HT1080 (cell line): Measurements from ENCODE around the gene MLC1. TPM values are rescaled to one million over a fixed set of nuclear protein-coding genes. Genes with fewer than 3 reads are reported as not detected.
A peak's percentile ranks its signal among the peaks of the same experiment; 100 is the strongest.

Experiments
- DNase-seq: peaks from one replicate; pipeline ENCODE4 v3.0.0-alpha.2; 2015; ENCODE audit warnings: low read depth
- total RNA-seq: library from RNA; depleted of rRNA; stranded (reverse); fragments of >200 nt; shearing (Covaris generic); gene quantifications from 2 replicates; pipeline ENCODE4 v1.2.3, GENCODE V29; 2014

Gene MLC1
- total RNA-seq, 1 experiment from 2014 or later = 0.10 TPM

DNA sequence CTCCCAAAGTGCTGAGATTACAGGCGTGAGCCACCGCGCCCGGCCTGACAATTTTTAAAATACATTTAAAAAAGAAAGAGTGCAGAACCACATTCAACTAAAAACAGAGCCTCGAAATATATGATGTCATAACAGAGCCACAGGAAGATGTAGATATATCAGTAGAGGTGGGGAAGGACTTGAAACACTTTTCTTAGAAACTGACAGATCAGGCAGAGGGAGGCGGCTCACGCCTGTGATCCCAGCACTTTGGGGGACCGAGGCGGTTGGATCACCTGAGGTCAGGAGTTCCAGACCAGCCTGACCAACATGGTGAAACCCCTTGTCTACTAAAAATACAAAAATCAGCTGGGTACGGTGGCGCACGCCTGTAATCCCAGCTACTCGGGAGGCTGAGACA, 7.0 kb downstream of the MLC1 start:
- DNase-seq = no peak

DNA sequence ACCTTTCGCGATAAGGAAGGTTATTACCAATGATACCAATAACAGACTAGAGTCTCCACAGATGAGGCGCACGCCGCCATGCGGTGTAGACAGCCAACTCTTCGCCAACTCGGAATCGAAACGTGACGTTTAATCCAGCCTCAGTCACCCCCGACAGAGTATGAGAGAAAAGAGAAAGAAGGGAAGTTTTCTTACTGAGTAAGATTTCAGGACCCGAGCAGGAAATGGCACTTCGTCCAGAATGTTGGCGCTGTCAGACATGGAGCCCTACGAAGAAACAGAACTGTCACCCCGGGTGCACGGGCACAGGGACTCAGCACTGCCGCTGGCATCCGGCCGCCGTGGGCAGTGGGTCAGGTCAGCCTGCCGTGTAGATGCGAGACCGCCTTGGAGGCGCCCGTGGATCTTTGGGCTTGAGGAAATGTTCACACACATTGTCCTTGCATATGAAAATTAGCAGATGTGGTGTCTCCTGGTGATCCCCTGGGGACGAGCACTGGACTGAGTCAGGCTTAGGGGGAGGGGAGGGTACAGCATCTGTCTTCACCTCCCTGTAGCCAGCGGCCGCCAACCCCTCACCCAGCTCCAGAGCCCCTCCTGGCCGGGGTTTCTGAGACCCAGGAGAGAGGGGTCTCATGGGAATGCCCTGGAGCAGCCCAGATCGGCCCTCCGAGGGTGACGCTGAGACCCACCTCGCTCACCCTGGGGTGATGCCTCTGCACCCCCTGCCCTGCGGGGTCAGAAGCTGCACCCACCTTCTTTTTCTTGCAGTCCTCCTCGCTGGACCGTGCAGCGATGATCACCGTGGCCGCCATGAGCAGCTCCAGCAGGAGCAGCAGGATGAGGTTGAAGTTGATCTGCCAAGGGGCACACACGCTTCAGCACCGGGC, 8.3 kb downstream of the MLC1 start:
- no peak for DNase-seq

DNA sequence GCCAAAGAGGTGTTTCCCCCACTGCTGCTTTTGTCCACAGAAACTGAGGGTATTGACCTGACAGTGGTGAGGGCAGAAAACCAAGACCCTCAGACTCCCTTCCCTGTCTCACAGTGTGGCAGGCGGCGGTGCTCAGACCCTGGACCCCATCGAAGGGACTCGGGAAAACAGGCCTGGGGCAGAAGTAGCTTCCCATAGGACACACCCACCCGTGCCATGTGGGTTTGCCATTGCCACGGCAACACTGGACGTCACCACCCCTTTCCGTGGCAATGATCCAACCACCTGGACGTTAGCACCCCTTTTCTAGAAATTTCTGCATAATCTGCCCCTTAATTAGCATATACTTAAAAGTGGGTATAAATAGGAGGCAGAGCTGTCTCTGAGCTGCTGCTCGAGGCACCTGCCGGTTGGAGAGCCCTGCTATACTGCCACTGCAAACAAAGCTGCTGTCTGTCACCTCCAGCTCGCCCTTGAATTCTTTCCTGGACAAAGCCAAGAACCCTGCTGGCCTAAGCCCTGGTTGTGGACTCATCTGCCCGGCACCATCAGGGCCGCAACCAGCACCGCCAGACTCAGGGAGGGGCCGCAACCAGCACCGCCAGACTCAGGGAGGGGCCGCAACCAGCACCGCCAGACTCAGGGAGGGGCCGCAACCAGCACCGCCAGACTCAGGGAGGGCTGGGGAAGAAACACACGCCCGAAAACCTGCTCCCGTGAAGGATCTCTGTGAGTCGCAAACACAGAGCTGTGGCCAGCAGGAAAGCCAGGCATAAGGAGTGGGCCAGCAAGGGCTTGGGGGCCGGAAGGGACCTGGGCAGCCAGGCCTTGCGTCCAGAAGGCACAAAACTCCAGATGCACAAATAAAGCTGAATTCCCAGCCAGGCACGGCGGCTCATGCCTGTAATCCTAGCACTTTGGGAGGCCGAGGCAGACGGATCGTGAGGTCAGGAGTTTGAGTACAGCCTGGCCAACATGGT, 10.4 kb downstream of the MLC1 start:
- DNase-seq = no peak

DNA sequence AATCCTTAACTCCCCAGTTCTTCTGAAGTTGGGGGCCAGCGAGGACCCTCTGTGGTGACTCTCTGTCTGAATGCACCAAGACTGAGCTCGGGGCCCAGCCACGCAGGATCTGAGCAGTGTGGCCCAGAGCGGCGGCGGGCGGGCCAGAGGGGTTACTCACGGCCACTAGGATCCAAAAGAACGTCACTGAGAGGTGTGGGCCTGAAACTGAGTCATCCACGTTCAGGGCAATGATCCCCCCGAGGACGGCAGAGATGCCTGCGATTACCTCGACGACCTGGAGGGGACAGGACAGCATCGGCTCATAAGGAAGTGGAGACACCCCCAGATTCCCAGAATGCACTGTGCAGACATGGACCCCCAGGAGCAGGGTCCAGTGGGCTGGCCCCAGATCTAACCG, 11.2 kb downstream of the MLC1 start:
- peak; percentile 9 for DNase-seq

DNA sequence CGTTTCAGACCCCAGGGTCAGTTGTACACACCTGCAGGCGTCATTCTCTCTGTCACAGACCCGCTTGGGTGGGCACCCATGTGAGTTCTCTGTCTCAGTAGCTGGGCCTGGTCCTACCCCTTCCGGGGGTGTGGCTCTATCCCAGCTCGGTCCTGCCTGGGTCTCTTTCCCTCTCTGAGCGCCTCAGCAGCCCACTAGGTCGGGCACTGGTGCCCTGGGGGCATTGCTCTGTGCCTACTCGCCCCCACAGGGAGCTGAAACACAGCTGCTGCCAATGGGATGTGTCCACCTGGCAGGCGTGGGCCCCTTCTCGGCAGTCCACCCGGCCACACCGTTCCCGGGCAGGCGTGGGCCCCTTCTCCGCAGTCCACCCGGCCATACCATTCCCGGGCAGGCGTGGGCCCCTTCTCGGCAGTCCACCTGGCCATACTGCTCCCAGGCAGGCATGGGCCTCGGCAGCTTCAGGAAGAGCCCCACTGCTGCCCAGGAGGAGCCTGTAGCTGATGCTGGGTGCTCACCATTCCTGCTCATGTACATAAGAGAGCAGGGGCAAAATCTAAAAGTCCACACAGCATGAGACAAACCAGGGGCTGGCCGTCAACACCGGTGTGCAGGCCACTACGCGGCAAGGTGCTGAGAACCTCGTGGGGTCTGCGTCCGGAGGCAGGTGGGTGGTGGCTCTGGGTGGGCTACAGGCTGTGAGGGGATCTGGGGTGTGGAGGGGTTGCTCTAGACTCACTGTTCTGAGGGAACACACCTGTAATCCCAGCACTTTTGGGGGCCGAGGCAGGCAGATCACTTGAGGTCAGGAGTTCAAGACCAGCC, 12.3 kb downstream of the MLC1 start:
- DNase-seq = no peak

DNA sequence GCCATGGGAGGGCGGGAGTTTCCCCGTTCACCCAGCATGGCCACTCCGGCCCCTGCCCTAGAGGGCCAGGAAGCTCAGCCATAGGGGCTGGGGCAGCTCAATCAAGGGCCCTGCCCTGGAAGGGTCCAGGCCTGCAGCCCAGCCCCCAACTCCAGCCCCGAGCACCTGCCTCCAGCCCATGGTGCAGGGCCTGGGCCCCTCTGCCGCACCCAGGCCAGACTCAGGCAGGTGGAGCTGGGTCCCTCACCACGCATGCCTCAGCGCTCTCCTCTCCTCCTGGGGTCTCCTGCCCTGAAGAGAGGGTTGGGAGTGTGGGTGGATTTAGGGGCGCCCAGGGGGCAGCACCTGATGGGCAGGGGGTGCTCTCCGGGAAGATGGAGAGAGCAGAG, 13.1 kb downstream of the MLC1 start:
- DNase-seq = no peak

DNA sequence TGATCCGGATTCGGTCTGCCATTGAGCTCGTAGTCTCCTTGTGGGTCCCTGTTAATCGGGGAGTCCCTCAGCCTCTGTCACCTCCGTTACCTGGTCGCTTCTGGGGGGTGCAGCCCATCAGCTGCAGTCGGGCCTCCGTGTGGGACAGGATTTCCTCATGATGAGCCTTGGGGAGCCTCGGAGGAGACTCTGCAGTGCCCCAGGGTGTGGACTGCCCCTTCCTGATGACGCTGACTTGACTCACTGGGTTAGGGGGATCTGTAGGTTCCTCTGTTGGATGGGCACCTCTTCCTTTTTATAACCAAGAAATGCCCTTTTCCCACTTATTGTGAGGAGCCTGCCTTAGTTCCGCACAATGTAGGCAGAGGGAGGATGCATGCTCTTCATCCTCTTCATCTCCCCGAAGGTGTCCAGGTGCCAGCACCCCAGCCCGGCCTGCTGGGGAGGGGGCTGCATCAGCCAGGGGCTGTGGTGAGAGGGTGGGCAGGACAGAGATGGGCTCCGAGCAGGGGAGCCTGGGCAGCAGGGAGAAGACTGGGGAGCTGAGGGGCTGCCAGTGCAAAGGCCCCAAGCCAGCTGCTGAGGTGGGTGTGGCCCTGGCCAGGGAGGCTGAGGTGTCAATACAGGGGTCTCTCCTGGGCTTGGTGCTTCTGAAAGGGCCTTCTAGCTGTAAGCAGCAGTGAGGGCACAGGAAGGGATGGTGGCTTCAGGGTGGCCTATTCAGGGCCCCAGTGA, 13.6 kb downstream of the MLC1 start:
- DNase-seq = peak; percentile 46

DNA sequence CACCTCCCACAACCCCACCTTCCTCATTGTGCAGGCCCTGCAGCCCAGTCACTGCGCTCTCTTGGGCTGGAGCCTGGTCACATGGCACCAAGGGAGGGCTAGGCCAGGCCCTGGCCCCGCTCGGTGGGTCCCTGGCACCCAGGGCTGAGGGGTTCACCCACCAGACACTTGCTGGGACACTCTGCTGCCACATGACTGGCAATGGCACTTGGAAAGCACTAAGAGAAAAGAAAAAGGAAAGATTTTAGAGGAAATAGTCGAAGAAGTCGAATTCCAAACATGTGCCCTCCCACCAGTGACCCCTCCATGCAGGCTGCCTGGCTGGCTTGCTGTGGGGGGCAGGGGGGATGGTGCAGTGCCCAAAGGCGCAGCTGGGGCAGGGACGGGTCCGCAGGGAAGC, 14.9 kb downstream of the MLC1 start:
- no peak for DNase-seq

DNA sequence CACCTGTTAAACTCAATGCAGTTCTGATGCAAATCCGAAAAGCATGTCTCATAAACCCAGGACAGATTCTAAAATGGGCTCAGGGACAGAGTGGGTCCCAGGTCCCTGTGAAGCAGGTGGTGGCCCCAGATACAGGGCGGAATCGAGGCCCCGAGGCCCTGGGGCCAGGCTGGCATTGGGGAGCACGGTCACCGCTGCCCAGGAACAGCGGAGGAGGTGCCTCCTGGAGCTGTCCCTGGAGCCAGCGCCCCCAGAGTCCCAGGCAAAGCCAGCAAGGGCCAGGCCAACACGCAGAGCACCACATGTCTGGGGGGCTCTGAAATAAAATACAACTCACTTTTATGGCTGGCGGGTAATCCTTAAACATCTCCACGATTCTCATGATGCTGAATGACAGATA, 17.1 kb downstream of the MLC1 start:
- no peak for DNase-seq

DNA sequence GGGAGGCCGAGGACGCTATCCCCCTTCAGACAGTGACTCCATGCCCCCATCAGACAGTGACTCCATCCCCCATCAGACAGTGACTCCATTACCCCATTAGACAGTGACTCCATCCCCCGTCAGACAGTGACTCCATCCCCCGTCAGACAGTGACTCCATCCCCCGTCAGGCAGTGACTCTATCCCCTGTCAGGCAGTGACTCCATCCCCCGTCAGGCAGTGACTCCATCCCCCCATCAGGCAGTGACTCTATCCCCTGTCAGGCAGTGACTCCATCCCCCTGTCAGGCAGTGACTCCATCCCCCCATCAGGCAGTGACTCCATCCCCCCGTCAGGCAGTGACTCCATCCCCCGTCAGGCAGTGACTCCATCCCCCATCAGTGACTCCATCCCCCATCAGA, 18.0 kb downstream of the MLC1 start:
- DNase-seq = no peak

DNA sequence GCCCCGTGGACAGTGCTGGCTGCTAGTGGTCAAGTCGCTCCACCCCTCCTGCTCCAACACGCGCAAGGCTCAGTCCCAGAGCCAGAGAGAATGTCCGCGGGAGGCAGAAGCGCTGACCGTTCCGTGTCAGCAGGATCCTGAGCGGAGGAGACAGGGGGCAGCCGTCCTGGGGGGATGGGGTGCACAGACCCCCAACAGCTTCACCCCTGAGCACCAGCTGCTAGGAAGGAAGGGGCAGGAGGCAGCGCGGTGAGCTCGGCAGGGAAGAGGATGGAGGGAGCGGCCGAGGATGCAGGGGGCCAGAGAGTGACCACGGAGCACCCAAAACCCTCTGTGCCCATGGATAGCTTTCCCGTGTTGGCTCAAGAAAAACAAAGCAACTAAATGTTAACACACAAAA, 20.8 kb downstream of the MLC1 start:
- no peak for DNase-seq

DNA sequence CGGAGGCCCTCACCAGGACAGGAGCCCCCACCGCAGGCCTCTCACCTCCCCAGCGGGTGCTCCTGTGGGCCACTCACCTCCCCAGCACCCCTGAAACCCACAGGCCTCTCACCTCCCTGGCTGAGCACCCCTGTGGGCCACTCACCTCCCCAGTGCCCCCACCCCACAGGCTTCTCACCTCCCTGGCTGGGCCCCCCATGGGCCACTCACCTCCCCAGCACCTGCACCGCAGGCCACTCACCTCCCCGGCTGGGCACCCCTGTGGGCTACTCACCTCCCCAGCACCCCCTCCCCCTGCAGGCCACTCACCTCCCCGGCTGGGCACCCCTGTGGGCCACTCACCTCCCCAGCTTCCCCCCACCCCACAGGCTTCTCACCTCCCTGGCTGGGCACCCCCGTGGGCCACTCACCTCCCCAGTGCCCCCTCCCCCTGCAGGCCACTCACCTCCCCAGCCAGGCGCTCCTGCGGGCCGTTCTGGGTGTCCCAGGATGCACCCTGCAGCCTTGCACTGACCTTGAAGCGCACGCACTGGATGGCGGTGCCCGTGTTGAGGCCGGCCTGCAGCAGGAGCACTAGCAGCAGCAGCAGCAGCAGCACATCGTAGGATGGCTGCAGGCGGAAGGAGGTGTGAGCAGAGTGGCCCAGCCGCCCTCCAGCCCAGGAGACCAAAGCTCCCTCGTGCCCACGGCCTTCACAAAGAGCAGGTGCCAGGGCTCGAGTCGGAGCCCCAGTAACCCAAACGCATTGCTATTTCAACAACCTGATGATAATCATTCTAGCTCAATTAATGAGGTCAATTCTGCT, 21.4 kb downstream of the MLC1 start:
- no peak for DNase-seq

DNA sequence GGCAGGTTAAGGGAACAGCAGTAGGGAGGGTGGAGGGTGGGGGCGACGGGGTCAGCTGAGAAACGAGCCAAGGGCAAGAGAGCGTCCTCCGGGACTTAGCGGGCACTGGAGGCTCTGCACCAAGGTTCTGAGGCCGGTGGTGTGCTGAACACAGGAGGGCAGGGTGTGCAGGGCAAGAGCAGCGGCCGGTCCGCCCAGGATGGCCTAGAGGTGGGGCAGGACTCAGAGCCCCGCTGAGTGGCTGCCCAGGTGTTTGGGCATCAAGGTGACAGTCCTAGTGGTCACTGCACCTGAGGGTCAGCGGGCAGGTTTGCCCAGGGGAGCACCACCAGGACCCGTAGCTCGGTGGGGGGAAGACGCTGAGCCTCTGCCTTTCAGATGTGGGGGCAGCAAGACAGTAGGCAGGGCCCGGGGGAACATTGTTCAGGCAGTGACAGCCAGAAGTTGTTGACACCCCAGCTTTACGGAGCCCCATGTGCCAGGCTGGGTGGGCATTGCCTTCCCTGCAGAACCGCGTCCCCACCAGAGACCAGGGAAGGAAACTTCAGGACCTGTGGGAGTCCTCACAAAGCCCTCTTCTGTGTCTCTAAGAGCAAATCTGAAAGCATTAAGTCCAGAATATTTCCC, 22.6 kb downstream of the MLC1 start:
- no peak for DNase-seq

DNA sequence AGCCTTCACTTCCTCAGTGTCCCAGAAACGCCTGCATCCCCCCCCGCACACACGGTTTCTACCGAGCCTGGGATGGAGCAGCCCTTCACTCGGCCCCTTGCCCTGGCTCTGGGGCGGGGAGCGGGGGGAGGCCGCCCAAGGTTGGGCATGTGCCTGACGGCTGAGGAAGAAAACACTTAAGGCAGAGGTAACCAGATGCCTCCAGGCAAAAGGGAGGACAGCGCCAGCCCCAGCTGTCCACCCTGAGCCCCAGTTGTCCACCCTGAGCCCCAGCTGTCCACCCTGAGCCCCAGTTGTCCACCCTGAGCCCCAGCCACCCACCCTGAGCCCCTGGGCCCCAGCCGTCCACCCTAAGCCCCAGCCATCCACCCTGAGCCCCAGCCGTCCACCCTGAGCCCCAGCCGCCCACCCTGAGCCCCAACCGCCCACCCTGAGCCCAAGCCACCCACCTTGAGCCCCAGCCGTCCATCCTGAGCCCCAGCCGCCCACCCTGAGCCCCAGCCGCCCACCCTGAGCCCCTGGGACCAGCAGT, 23.3 kb downstream of the MLC1 start:
- DNase-seq = no peak

DNA sequence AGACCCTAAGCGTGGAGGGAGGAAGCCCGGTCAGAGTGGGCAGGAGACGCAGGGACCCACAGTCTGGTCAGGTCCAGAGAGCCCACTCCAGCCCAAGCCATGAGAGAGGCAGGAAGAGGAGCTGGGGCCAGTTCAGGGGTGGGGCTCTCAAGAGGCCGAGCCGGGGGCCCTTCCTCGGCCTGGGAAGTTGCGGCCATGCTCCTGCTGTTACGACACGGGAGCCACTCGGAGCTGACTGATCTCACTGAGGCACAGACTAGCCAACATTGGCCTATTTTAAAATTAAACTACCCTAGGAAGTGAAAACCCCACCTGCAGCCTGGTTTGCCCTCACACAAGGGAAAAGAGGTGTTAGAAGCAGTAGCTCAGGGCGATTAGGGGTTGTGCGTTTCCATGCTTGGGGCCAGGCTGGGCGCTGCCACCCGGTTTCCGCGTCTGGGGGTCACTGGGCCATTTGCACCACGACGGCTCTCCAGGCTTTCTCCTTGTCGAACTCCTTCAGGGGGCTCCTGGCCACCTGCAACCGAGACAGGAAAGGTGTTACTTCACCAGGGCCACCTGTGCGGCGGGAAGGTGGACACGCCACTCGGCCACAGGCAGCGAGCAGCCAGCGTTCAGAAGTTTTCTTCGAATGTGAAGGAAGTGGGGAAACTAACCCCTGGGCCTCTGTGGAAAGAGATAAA, 23.9 kb downstream of the MLC1 start:
- no peak for DNase-seq

DNA sequence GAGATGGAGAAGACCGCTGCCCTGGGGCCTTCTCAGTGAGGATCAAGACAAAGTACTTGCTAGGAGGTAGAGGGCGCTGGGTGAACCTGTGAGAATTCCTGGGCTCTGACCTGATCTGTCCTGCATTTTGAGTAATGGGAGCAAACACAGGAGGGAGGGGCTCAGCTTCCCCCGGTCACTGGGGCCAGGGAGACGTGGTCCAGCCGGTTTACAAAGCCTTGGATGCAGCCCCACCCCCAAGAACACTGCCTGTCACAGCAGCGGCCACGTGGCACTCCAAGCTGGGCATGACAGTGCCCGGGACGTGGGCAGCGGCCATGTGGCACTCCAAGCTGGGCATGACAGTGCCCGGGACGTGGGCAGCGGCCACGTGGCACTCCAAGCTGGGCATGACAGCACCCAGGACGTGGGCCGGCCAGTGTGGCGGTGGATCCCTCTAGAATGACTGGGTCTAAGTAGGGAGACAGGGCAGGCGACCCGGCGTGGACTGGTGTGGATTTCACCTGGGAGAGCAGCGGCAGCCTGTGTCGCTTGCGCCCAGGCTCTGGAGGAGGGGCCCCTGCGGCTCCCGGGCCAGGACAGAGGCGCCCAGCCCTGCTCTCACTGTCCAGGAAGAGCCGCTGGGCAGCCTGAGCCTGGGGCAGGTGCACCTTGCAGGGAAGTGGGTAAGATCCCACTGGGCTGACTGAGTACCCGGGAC, 24.6 kb downstream of the MLC1 start:
- no peak for DNase-seq

DNA sequence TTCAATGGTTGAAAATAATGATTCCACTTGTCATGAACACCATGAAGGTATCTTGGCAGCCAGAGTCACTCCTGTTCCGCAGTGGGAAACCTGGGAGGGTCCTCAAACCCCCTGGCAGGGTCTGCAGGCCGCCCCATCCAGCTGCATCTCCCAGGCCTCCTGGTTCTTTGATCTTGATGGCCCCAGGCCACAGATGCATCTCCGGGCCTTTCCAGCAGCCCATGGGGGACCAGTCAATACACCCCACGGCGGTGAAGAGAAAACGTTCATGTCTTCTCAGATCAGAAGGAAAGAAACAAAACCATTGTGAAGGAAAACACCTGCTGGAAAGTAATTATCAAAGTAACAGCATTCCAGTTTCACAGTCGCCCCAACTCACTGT, 25.4 kb downstream of the MLC1 start:
- DNase-seq = no peak
